HG03060 (cell line): Measurements from ENCODE around the gene ABCC1.

Experiments
- ATAC-seq: cut with Tn5 transposase; IDR thresholded peaks from one replicate; pipeline ENCODE4 v1.9.1; 2021; ENCODE audit warnings: low read depth, moderate number of reproducible peaks; ENCODE audit not compliant: unreplicated experiment

Gene ABCC1

GRCh38 chr16:16038950-16039349 is 89.5 kb downstream of the ABCC1 start:
- no peak for ATAC-seq

GRCh38 chr16:16041196-16041892 is 91.9 kb downstream of the ABCC1 start:
- ATAC-seq, result no peak

GRCh38 chr16:16042076-16042475 is 92.7 kb downstream of the ABCC1 start:
- no peak for ATAC-seq

- no peak for ATAC-seq
Measured at GRCh38 chr16:16045296-16045695, 95.9 kb downstream of the ABCC1 start.

- no peak for ATAC-seq
Measured at GRCh38 chr16:16045879-16046278, 96.5 kb downstream of the ABCC1 start.

GRCh38 chr16:16047761-16048160 is 98.3 kb downstream of the ABCC1 start:
- no peak for ATAC-seq

GRCh38 chr16:16048904-16049582 is 99.6 kb downstream of the ABCC1 start:
- no peak for ATAC-seq

GRCh38 chr16:16050106-16050505 is 100.7 kb downstream of the ABCC1 start:
- no peak for ATAC-seq

GRCh38 chr16:16051132-16051531 is 101.7 kb downstream of the ABCC1 start:
- no peak for ATAC-seq

GRCh38 chr16:16052916-16053315 is 103.5 kb downstream of the ABCC1 start:
- ATAC-seq, result no peak

- no peak for ATAC-seq
Measured at GRCh38 chr16:16057102-16057501, 107.7 kb downstream of the ABCC1 start.

GRCh38 chr16:16059160-16059559 is 109.7 kb downstream of the ABCC1 start:
- ATAC-seq, result no peak

GRCh38 chr16:16059895-16060590 is 110.6 kb downstream of the ABCC1 start:
- no peak for ATAC-seq

- ATAC-seq, result no peak
Measured at GRCh38 chr16:16062023-16062937, 112.9 kb downstream of the ABCC1 start.

GRCh38 chr16:16063683-16064082 is 114.3 kb downstream of the ABCC1 start:
- ATAC-seq, result no peak

- no peak for ATAC-seq
Measured at GRCh38 chr16:16064874-16065384, 115.5 kb downstream of the ABCC1 start.

GRCh38 chr16:16067127-16067526 is 117.7 kb downstream of the ABCC1 start:
- ATAC-seq, result no peak

GRCh38 chr16:16071631-16072244 is 122.3 kb downstream of the ABCC1 start:
- ATAC-seq, result no peak

- ATAC-seq, result no peak
Measured at GRCh38 chr16:16073001-16073545, 123.7 kb downstream of the ABCC1 start.
